Aorta (tissue), 5 donors: Measurements from ENCODE around the gene NBEAL1. TPM values are rescaled to one million over a fixed set of nuclear protein-coding genes. Genes with fewer than 3 reads are reported as not detected.
"Not testable (repeated sequence)": the region's sequence is repeated elsewhere in the genome, so short reads cannot be mapped to it uniquely, and the experiment has no call there.

Experiments used
- ATAC-seq: fragments of 200-7000 bp; cut with Tn5 transposase; one replicate; pipeline ENCODE4 v1.9.1; 2022; ENCODE audit warnings: moderate library complexity; ENCODE audit not compliant: low FRiP score
- DNase-seq, 2 donors: peaks; one replicate each; pipeline ENCODE4 v3.0.0-alpha.2; 2020
- H3K27ac ChIP-seq, 2 donors: one replicate each; pipeline ENCODE4 v1.5.1; 2013; ENCODE audit warnings: low read length in 2 of 2, mild to moderate bottlenecking in 2 of 2, moderate library complexity in 2 of 2, control low read depth in 1 of 2, inconsistent platforms in 1 of 2, low read depth in 1 of 2
- H3K27me3 ChIP-seq, 2 donors: one replicate each; pipeline ENCODE4 v1.6.1; 2013; ENCODE audit warnings: control low read depth in 1 of 2, low read length in 1 of 2, mild to moderate bottlenecking in 1 of 2, moderate library complexity in 1 of 2; ENCODE audit not compliant: insufficient read depth in 2 of 2, control insufficient read depth in 1 of 2
- H3K36me3 ChIP-seq, 2 donors: one replicate each; pipeline ENCODE4 v1.6.1; 2013; ENCODE audit warnings: control low read depth in 1 of 2, low read length in 1 of 2, mild to moderate bottlenecking in 1 of 2; ENCODE audit not compliant: insufficient read depth in 2 of 2, control insufficient read depth in 1 of 2
- H3K4me1 ChIP-seq, 2 donors: one replicate each; pipeline ENCODE4 v1.6.1; 2013; ENCODE audit warnings: low read length in 2 of 2, control low read depth in 1 of 2, mild to moderate bottlenecking in 1 of 2, moderate library complexity in 1 of 2; ENCODE audit not compliant: insufficient read depth in 2 of 2, control insufficient read depth in 1 of 2
- H3K4me3 ChIP-seq, 2 donors: one replicate each; pipeline ENCODE4 v1.5.1; 2013; ENCODE audit warnings: low read length in 2 of 2, control low read depth in 1 of 2, mild to moderate bottlenecking in 1 of 2
- H3K9me3 ChIP-seq: one replicate; pipeline ENCODE4 v1.6.1; 2013; ENCODE audit warnings: mild to moderate bottlenecking, low read length; ENCODE audit not compliant: control insufficient read depth
- WGBS, 2 donors: extraction: QIAGEN DNeasy Blood & Tissue Kit; methylation state at CpG; one replicate each; pipeline ENCODE4 v1.1.7; 2013; 5-methylcytosine and 5-hydroxymethylcytosine counted together
- intact Hi-C, 2 donors: fragments of 100-400 bp; cut with DNase I; formaldehyde crosslinking; loops; one replicate each; pipeline versions ENCODE4 v1.14.2 to v1.15.0; 2022
- polyA plus RNA-seq, 2 donors: library from polyadenylated mRNA; stranded (reverse); fragments of 200-250 nt; gene quantifications; one replicate each; pipeline ENCODE4 v1.2.3, GENCODE V29; 2013
- total RNA-seq, 2 donors: library from RNA; stranded (reverse); fragmentation: NEBNext Ultra II Directional; extraction: Animal tissue kit (Norgen Biotek cat#: 25700); gene quantifications; one replicate each; pipeline ENCODE4 v1.2.1, GENCODE V29; 2021
- donor health status: healthy with polysubstance abuse.
- donor health status: Bipolar disorder and iron deficiency.
- donor health status: DM: no; HTN: no; CAD: no.
- donor health status: DM: no; HTN: no; CAD: no.
- donor health status: DM: yes; HTN: yes; CAD: no.

NBEAL1 gene
- total and polyA plus RNA-seq, 4 donors: 15.0 to 178 (median 41.9) TPM

DNA sequence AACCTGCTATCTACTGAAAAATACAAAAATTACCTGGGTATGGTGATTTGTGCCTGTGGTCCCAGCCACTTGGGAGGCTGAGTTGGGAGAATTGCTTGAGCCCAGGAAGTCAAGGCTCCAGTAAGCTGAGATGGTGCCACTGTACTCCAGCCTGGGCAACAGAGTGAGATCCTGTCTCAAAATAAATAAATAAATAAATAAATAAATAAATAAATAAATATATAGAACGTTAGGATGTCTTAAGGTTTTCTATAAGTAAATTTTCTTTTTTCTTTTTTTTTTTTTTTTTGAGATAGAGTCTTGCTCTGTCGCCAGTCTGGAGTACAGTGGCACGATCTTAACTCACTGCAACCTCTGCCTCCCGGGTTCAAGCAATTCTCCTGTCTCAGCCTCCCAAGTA is 95.8 kb downstream of the NBEAL1 start:
- H3K36me3 ChIP-seq: peaks cover 11 to 13% of the 10 kb centered on the region in 2 donors
- WGBS, 2 donors: 69 to 74% methylated on average over 4 of the region's 4 CpGs
- DNase-seq, H3K27me3 ChIP-seq, ATAC-seq, H3K4me1 ChIP-seq, H3K4me3 ChIP-seq, H3K9me3 ChIP-seq, H3K27ac ChIP-seq, intact Hi-C loops: not testable (repeated sequence)

- Histone ChIP-seq H3K27me3 (no peaks in the 10 kb centered on the region), H3K36me3 (peaks cover 11 to 13% of the 10 kb centered on the region in 2 donors), H3K4me3 (no peak overlapping the region), H3K27ac (no peak overlapping the region), H3K4me1 (no peaks in the 10 kb centered on the region), H3K9me3 (no peaks in the 10 kb centered on the region)
- no peak for ATAC-seq
- DNase-seq: no peak
- WGBS, 2 donors: 96 to 99% methylated on average over 2 of the region's 2 CpGs
- intact Hi-C loops: no loop called here
Measured at GRCh38 chr2:203112342-203112741, 97.7 kb downstream of the NBEAL1 start.

GRCh38 chr2:203115201-203115700 is 100.6 kb downstream of the NBEAL1 start:
- WGBS, 2 donors: 95 to 96% methylated on average over 7 of the region's 7 CpGs
- intact Hi-C loops, ATAC-seq, H3K4me1 ChIP-seq, H3K36me3 ChIP-seq, H3K27me3 ChIP-seq, H3K9me3 ChIP-seq, H3K4me3 ChIP-seq, H3K27ac ChIP-seq, DNase-seq: not testable (repeated sequence)

DNA sequence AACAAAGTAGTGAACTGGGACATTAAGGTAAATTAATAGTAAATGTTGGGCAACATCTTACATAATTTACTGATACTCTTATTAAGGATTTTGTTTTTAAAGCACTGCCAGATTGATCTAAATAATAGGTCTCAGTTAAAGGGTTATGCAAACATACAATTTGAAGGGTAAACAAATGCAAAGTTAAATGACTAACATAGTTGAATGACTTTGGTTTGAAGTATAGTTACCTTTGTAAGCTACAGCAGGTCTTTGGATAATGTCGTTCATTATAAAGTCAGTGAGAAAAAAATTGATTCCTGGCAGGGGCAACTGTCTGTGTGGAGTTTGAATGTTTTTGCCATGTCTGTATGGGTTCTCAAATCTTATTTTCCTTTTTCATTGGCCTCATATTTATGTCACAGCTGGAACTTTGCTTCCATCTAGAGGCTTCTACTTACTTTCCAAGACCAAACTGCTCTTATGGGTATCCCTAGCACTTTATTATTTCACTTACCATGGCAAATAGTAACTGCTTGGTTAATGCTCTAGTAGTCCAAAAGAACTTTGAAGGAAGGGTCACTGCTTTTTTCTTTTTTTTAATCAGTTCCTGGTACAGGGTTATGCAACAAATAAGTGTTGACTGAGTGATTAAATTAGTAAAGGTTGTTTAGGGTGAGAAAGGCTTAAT is 107.8 kb downstream of the NBEAL1 start:
- intact Hi-C loops: no loop called here
- no peaks in the 10 kb centered on the region for H3K9me3 ChIP-seq
- WGBS, 2 donors: 10% methylated on average over 1 of the region's 1 CpG
- DNase-seq (no peak), ATAC-seq (no peak)
- no peak overlapping the region for H3K4me3 ChIP-seq
- H3K4me1 ChIP-seq: no peaks in the 10 kb centered on the region
- no peaks in the 10 kb centered on the region for H3K27me3 ChIP-seq
- H3K27ac ChIP-seq: no peak overlapping the region
- H3K36me3 ChIP-seq: peaks cover 0 to 4% of the 10 kb centered on the region in 2 donors

GRCh38 chr2:203126996-203127395 is 112.3 kb downstream of the NBEAL1 start:
- no peak overlapping the region for H3K27ac ChIP-seq
- ATAC-seq: no peak
- no peaks in the 10 kb centered on the region for H3K9me3 ChIP-seq
- no peaks in the 10 kb centered on the region for H3K4me1 ChIP-seq
- no peak overlapping the region for H3K4me3 ChIP-seq
- H3K27me3 ChIP-seq: no peaks in the 10 kb centered on the region
- no peak for DNase-seq
- peaks cover 0 to 3% of the 10 kb centered on the region in 2 donors for H3K36me3 ChIP-seq
- intact Hi-C loops: no loop called here
- WGBS, 2 donors: 57 to 67% methylated on average over 2 of the region's 2 CpGs

DNA sequence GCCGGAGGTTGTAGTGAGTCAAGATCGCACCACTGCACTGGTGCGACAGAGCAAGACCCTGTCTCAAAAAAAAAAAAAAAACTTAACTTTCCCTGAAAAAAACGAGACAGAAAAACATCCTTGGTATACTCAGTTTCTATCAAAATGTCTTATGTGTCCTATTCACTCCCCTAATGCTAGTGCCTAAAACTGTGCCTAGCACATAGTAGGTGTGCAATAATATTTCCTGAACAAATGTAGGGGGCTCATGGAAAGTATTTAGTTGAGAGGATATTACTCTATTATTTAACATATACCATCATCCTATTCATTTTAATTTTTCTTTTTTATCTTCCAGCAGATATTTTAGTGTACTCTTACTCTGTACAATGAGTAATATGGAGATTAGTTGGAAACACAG is 120.4 kb downstream of the NBEAL1 start:
- 92% methylated on average over 4 of the region's 4 CpGs for WGBS, 2 donors
- H3K36me3 ChIP-seq: peaks cover 2 to 3% of the 10 kb centered on the region in 2 donors

GRCh38 chr2:203143391-203143790 is 128.7 kb downstream of the NBEAL1 start:
- H3K9me3 ChIP-seq: no peaks in the 10 kb centered on the region
- H3K27me3 ChIP-seq: no peaks in the 10 kb centered on the region
- no peak overlapping the region for H3K4me3 ChIP-seq
- no peak overlapping the region for H3K27ac ChIP-seq
- H3K4me1 ChIP-seq: no peaks in the 10 kb centered on the region
- intact Hi-C loops: no loop called here
- H3K36me3 ChIP-seq: peaks cover 0 to 3% of the 10 kb centered on the region in 2 donors
- DNase-seq: no peak
- no peak for ATAC-seq

More for the DNA sequence above, 120.4 kb downstream of the NBEAL1 start:
- Histone ChIP-seq H3K27ac (no peak overlapping the region), H3K27me3 (no peaks in the 10 kb centered on the region), H3K9me3 (no peaks in the 10 kb centered on the region), H3K4me3 (no peak overlapping the region), H3K4me1 (no peaks in the 10 kb centered on the region)
- intact Hi-C loops: no loop called here
- DNase-seq (no peak), ATAC-seq (no peak)

- Histone ChIP-seq H3K9me3 (no peaks in the 10 kb centered on the region), H3K27ac (no peak overlapping the region), H3K4me1 (no peaks in the 10 kb centered on the region), H3K36me3 (no peaks in the 10 kb centered on the region), H3K4me3 (no peak overlapping the region), H3K27me3 (no peaks in the 10 kb centered on the region)
- DNase-seq (no peak), ATAC-seq (no peak)
- intact Hi-C loops: no loop called here
- 85 to 89% methylated on average over 1 of the region's 1 CpG for WGBS, 2 donors
Measured at GRCh38 chr2:203149194-203149593, 134.5 kb downstream of the NBEAL1 start.

DNA sequence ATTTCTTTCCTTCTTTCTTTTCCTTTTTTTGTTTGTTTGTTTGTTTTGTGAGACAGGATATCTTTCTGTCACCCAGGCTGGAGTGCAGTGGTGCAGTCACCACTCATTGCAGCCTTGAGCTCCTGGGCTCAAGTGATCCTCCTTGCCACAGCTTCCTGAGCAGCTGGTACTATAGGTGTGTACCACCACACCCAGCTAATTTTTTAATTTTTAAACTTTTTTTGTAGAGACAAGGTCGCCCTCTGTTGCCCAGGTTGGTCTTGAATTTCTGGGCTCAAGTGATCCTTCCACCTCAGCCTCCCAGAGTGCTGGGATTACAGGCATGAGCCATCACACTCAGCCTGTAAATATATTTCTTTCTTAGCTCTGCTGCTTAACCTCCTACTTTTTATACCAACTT is 140.7 kb downstream of the NBEAL1 start:
- Histone ChIP-seq H3K4me3 (no peak overlapping the region), H3K4me1 (no peaks in the 10 kb centered on the region), H3K9me3 (no peaks in the 10 kb centered on the region), H3K36me3 (no peaks in the 10 kb centered on the region), H3K27ac (no peak overlapping the region), H3K27me3 (no peaks in the 10 kb centered on the region)
- intact Hi-C loops: no loop called here
- no peak for DNase-seq
- WGBS, 2 donors: 79 to 82% methylated on average over 1 of the region's 1 CpG
- no peak for ATAC-seq
